Astrocyte of the spinal cord (primary cell): ENCODE data around the gene EIF3M.

Experiments
- DNase-seq: peaks from one replicate; pipeline ENCODE4 v3.0.0; 2011; ENCODE audit warnings: low read depth, low spot score
- H3K4me3 ChIP-seq: 2 replicates; pipeline ENCODE4 v1.5.1; 2011; ENCODE audit warnings: low read depth, mild to moderate bottlenecking, low read length, moderate library complexity
- CTCF ChIP-seq: IDR thresholded peaks from 2 replicates; pipeline ENCODE4 v1.5.1; 2012; ENCODE audit warnings: low read depth, mild to moderate bottlenecking, low read length, inconsistent platforms
- in situ Hi-C: cut with HindIII; loops from 2 replicates; pipeline ENCODE4 v1.10.0; 2017; ENCODE audit warnings: low sequenced_read_pairs

The EIF3M gene

GRCh38 chr11:32561835-32562234 lies 21.8 kb upstream of the EIF3M start:
- in situ Hi-C loops: no loop called here
- DNase-seq: no peak
- no peak for TF ChIP-seq CTCF
- no peak overlapping the region for H3K4me3 ChIP-seq

- DNase-seq: no peak
- in situ Hi-C loops: no loop called here
- H3K4me3 ChIP-seq: no peak overlapping the region
- TF ChIP-seq CTCF: no peak
Measured at GRCh38 chr11:32562839-32563599, 20.6 kb upstream of the EIF3M start.

- no peak for DNase-seq
- TF ChIP-seq CTCF: no peak
- H3K4me3 ChIP-seq: no peak overlapping the region
- in situ Hi-C loops: no loop called here
Measured at GRCh38 chr11:32563600-32563959, 20.1 kb upstream of the EIF3M start.

GRCh38 chr11:32566517-32566916 lies 17.1 kb upstream of the EIF3M start:
- DNase-seq: no peak
- no peak overlapping the region for H3K4me3 ChIP-seq
- in situ Hi-C loops: no loop called here
- TF ChIP-seq CTCF: no peak

- H3K4me3 ChIP-seq: no peak overlapping the region
- DNase-seq: no peak
- in situ Hi-C loops: no loop called here
- no peak for TF ChIP-seq CTCF
Measured at GRCh38 chr11:32567154-32567553, 16.5 kb upstream of the EIF3M start.

- DNase-seq: no peak
- H3K4me3 ChIP-seq: no peak overlapping the region
- no peak for TF ChIP-seq CTCF
- in situ Hi-C loops: no loop called here
Measured at GRCh38 chr11:32569313-32569881, 14.2 kb upstream of the EIF3M start.
